ENCODE data around the gene IFT88.

IFT88 gene

DNA sequence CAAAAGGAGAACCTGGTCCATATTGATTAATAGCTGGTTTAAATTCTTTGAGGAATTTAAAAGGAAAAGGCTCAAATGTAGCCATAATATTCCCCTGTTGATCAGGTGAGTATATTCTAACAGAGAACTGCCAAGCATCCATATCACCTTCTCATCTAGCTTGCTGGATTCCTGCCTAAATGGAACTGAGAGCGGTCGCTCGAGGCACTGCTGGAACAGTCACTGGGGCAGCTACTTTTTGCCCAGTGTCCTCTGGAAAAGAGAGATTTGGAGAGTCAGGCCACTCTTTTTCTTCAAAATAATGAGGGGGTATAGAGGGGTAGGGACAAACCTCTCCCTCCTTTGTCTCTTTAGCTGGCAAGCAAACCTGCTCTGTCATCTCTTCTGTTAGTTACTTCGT lies 117.1 kb downstream of the IFT88 start:
- H3K4me3 ChIP-seq (ENCODE audit: low read depth, low read length): no peak overlapping the region
- TF ChIP-seq CTCF (IDR thresholded peaks at IDR 0.05; ENCODE audit: low read depth, low read length): no peak

DNA sequence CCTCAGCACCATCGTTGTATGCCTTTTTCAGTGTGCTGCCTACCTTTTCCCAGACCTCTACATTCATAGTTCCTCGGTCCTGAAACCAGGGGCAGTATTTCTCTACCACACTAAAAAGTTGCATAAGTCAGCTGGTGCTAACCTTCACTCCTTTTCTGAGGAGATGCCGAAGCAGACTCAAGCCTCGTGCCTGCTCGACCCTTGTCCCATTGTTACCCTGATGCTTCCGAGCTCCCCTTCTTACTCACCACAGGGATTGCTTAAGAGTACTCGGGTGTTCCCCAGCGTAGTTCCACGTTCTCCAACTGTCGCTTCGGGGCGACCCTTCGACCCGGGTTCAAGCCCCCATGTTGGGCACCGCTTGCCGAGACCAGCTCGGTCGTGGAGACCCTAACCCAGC lies 117.6 kb downstream of the IFT88 start:
- H3K4me3 ChIP-seq (ENCODE audit: low read depth, low read length): no peak overlapping the region
- no peak for TF ChIP-seq CTCF (IDR thresholded peaks at IDR 0.05; ENCODE audit: low read depth, low read length)

- no peak for TF ChIP-seq CTCF (IDR thresholded peaks at IDR 0.05; ENCODE audit: low read depth, low read length)
- no peak overlapping the region for H3K4me3 ChIP-seq (ENCODE audit: low read depth, low read length)
Observed at GRCh38 chr13:20685092-20685491, 118.1 kb downstream of the IFT88 start.

DNA sequence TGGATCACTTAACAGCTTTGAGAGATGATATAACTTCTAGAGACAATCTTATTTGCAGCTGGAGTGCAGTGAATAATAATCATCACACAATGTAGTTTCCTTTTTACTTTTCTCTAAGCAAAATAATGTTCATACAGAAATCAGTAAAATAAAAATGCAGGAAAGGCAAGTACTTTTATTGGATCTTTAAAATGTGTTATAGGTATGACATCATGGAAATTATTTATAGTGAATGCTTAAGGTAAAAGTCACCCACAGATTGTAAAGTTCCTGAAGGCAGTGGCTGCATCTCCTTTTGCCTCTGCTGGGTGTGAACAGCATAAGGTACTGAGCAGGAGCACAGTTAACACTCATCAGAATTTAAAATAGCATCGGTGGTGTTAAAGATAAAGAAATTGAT lies 119.2 kb downstream of the IFT88 start:
- TF ChIP-seq CTCF (IDR thresholded peaks at IDR 0.05; ENCODE audit: low read depth, low read length): no peak
- no peak overlapping the region for H3K4me3 ChIP-seq (ENCODE audit: low read depth, low read length)

GRCh38 chr13:20686863-20687579 lies 120.1 kb downstream of the IFT88 start:
- TF ChIP-seq CTCF (IDR thresholded peaks at IDR 0.05; ENCODE audit: low read depth, low read length): no peak
- no peak overlapping the region for H3K4me3 ChIP-seq (ENCODE audit: low read depth, low read length)

DNA sequence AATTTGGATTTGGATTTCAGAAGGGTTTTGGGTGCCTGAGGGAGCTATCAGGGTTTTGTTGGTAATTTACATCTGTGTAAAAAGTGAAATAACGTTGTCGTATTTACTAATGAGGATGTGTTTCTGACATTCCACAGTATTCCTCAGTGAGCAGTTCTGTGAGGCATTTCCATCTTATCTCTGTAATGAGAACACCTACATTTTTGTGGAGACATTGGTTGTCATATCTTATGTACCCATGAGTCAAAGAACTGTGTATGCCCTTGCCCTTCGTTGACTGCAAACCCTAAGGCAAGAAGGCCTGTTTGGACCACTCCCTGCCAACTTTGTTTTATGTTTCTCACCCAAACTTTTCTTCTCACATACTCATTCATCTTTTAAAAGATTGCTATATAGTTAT lies 122.3 kb downstream of the IFT88 start:
- TF ChIP-seq CTCF (IDR thresholded peaks at IDR 0.05; ENCODE audit: low read depth, low read length): no peak
- H3K4me3 ChIP-seq (ENCODE audit: low read depth, low read length): no peak overlapping the region

- no peak for TF ChIP-seq CTCF (IDR thresholded peaks at IDR 0.05; ENCODE audit: low read depth, low read length)
Observed at GRCh38 chr13:20691616-20692015, 124.7 kb downstream of the IFT88 start.

More at GRCh38 chr13:20691616-20692015, 124.7 kb downstream of the IFT88 start:
- no peak overlapping the region for H3K4me3 ChIP-seq (ENCODE audit: low read depth, low read length)
